SK-N-SH treated with all-trans-retinoic acid at 6 μM for 48 hours (cell line): ENCODE results near the gene ENPP3.

Experiments used
- CREB5 ChIP-seq: fragments of 250-450 bp; sonication (Bioruptor Pico); IDR thresholded peaks from 2 replicates; pipeline ENCODE4 v1.5.1; 2020; ENCODE audit warnings: low read depth, mild to moderate bottlenecking, moderate library complexity
- GLIS3 ChIP-seq: fragments of 250-450 bp; sonication (Bioruptor Pico); IDR thresholded peaks from 2 replicates; pipeline ENCODE4 v1.5.0; 2020; ENCODE audit warnings: mild to moderate bottlenecking, moderate library complexity
- ISL1 ChIP-seq: fragments of 250-450 bp; sonication (Bioruptor Pico); IDR thresholded peaks from 2 replicates; pipeline ENCODE4 v2.1.2; 2022; ENCODE audit warnings: mild to moderate bottlenecking, moderate library complexity
- PATZ1 ChIP-seq: fragments of 250-450 bp; sonication (Bioruptor Pico); IDR thresholded peaks from 2 replicates; pipeline ENCODE4 v1.8.0; 2020; ENCODE audit warnings: mild to moderate bottlenecking, moderate library complexity, borderline replicate concordance
- POU6F1 ChIP-seq: fragments of 250-450 bp; sonication (Bioruptor Pico); IDR thresholded peaks from 2 replicates; pipeline ENCODE4 v1.8.0; 2021; ENCODE audit warnings: low read depth, mild to moderate bottlenecking, moderate library complexity, borderline replicate concordance
- ZFP30 ChIP-seq: fragments of 450-650 bp; formaldehyde crosslinking; IDR thresholded peaks from 2 replicates; pipeline ENCODE4 v1.5.0; 2022; ENCODE audit warnings: mild to moderate bottlenecking, moderate library complexity
- ZNF565 ChIP-seq: fragments of 450-650 bp; formaldehyde crosslinking; conservative IDR thresholded peaks from 2 replicates; pipeline ENCODE4 v1.5.0; 2020; ENCODE audit warnings: low read depth, mild to moderate bottlenecking, moderate library complexity

DNA sequence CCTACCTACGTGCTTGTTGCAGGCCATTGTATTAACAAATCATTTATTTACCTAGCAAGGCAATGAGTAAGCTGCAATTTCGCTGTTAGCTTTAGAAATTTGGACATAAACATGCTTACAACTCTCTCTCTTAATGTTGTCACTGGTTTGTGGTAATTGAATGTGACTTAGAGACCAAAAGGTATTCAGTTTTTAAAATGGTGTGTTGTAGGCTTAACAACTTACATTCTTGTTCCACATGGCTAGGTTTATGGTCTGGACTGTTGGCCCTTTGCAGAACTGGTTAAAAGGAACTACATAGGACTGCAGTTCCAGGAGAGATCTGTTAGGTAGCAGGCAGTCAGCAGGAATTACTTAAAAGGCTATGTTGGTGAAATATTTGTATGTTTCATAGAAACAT is 84.1 kb downstream of the ENPP3 start:
- TF ChIP-seq PATZ1 (CRISPR knock-in tag) (no peak), ZNF565 (no peak), POU6F1 (CRISPR knock-in tag) (no peak), ISL1 (no peak), GLIS3 (CRISPR knock-in tag) (no peak), CREB5 (CRISPR knock-in tag) (no peak), ZFP30 (CRISPR knock-in tag) (no peak)
